GM10847 (cell line): ENCODE measurements around the gene HPS1.

Experiments
- POLR2A ChIP-seq: IDR thresholded peaks from 2 replicates; pipeline ENCODE4 v1.6.1; 2011; ENCODE audit not compliant: insufficient read length; ENCODE audit errors: extremely low read depth

The HPS1 gene

DNA sequence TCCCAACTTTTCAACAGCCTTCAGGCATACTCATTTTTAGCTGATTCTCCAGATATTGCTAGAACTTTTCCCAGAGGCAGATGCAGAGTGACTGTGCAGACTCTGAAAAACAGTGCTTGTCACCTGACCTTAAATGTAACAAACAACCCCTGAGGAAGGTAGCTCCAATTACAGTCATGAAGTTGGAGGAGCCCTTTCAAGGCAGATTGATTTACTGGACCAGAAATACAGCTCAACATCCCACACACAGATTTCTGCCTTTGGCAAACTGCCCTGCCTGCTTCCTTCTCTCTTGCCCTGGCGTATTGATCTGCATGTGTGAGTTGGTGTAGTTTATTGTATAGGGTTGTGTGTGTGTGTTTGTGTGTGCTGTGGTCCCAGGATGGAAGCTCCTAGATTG is 70.2 kb downstream of the HPS1 start:
- no peak for TF ChIP-seq POLR2A

DNA sequence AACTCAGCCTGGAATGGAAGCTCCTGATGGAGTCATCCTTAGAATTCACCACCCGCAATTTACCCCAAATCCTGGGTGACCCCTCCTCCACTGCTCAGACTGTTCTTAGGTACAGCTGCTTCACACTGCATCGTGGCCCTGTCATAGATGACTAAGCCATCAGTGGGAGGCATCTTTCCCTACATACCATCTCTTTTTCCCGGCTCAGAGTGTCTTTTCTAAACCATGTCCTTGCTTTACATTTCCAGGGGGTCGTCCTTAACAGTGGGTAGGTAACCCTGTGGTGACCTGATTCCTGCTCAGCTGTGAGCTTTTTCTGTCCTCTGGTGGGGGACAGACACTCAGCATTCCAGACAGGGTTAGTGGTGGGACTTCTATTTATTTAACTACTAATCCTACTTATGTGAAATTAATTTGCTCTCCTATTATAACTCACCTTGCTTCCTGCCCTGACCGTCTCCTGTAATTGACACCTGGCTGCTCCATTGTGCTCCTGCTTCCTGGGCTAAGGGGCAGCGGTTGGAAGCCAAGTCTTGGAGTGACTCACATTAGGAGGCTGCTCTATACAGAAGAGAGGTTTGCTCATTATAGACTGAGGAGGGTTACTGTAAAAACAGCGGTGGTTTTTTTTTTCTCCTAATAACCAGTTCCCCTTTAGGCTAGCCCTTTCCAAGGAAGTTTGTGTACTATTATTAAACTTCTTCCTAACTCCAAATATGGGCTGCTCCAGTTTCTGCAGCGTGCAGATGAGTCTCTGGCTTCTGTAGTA is 72.3 kb downstream of the HPS1 start:
- no peak for TF ChIP-seq POLR2A

DNA sequence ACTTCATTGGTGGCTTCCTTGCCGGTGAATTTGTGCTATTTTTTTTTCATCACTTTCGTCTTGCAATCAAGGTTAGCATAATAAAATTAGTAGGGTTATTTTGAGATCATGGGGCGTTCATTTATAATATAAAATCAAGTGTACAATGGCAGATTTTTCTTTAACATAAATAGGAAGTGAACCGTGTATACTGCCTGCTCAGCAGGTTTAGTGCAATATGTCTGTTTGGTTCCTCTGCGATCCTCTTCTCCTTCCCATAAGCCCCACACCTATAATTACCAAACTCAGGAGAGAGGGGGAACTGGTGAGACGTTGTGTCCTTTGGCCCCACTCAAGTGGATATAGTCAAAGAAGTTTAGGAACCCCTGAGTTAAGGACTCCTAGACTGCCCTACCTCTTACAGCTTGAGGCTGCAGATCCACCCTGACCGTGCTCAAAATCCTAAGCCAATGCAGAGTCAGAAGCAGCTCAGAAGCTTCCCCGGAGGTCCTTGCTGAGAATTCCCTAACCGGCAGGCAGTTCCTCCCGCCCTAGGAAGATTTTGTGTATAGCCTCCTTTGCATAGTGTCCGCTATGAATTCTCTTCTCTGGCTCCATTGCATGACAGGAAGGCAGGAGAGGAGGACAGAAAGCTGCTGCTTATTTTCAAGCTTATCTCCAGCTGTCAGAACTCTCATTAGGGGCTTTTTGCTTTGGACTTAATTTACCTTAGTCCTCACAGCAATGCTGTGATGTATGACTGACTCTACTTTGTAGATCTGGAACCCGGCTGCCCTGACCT is 73.3 kb downstream of the HPS1 start:
- no peak for TF ChIP-seq POLR2A

GRCh38 chr10:98370831-98371820 is 75.6 kb downstream of the HPS1 start:
- no peak for TF ChIP-seq POLR2A

GRCh38 chr10:98369801-98370200 is 76.9 kb downstream of the HPS1 start:
- no peak for TF ChIP-seq POLR2A

GRCh38 chr10:98368644-98369043 is 78.1 kb downstream of the HPS1 start:
- no peak for TF ChIP-seq POLR2A

- TF ChIP-seq POLR2A, result no peak
These were observed 78.9 kb downstream of the HPS1 start for GRCh38 chr10:98367604-98368451.
